Measurements from ENCODE around the gene CBFA2T3. TPM values are rescaled to one million over a fixed set of nuclear protein-coding genes. Genes with fewer than 3 reads are reported as not detected.
"Not testable (repeated sequence)": the region's sequence is repeated elsewhere in the genome, so short reads cannot be mapped to it uniquely, and the experiment has no call there.

The CBFA2T3 gene
- total RNA-seq, 1 experiment from 2014 or later = not detected

- DNase-seq (ENCODE audit: low spot score) = no peak
These were observed 85.9 kb downstream of the CBFA2T3 start for GRCh38 chr16:88891083-88891482.

DNA sequence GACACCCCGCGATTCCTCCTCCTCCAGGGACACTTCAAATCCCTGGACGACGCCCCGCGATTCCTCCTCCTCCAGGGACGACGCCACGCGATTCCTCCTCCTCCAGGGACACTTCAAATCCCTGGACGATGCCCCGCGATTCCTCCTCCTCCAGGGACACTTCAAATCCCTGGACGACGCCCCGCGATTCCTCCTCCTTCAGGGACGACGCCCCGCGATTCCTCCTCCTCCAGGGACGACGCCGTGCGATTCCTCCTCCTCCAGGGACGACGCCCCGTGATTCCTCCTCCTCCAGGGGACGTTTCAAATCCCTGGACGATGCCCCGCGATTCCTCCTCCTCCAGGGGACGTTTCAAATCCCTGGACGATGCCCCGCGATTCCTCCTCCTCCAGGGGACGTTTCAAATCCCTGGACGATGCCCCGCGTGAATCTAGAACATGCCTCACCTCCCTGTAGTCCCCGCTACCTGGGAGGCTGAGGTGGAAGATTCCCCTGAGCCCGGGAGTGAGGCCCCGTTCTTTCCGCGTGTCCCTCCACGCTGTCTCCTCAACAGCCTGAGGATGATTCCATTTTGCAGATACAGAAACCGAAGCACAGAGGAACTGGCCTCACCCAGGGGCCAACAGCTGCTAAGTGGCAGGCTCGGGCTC is 87.2 kb downstream of the CBFA2T3 start:
- DNase-seq (ENCODE audit: low spot score) = not testable (repeated sequence)

- no peak for DNase-seq (ENCODE audit: low spot score)
These were observed 88.3 kb downstream of the CBFA2T3 start for GRCh38 chr16:88888461-88889387.

DNA sequence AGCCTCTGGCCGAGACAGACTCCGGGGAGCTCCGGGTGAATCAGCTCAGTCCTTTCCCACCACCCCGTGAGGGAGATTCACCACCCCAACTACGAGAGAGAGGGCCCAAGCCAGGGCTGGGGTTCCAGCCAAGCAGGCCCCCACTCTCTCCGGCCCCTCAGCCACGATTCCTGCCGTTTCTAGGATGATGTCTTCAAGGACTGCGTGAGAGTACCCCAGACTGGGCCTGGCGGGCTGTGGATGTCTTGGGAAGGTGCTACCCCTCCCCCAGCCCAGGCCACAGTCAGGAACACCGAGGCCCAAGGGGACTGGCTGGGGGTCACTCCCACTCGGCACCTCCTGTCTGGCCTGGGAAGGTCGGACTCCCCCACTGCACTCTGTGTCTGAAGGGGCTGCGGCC is 89.0 kb downstream of the CBFA2T3 start:
- no peak for DNase-seq (ENCODE audit: low spot score)

- no peak for DNase-seq (ENCODE audit: low spot score)
These were observed 90.0 kb downstream of the CBFA2T3 start for GRCh38 chr16:88886845-88887521.

DNA sequence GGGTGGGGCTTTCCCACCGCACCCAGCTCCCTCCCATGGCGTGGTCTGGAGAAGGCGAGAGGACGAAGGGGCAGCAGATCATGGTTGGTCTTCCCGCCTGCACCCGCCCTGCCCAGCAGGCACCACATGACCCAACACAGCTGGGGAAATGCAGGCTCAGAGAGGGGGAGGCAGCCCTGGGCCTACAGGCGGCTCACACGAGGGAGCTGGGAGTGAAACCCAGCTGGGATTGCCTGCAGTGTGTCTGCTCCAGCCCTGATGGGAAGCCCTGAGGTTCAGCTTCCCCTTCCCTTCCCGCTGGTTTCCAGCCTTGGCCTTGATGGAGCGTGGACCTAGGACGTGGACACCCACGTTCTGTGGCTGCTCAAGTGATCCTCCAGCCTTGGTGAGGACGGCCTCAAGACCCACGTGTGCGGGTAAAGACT is 90.6 kb downstream of the CBFA2T3 start:
- no peak for DNase-seq (ENCODE audit: low spot score)

DNA sequence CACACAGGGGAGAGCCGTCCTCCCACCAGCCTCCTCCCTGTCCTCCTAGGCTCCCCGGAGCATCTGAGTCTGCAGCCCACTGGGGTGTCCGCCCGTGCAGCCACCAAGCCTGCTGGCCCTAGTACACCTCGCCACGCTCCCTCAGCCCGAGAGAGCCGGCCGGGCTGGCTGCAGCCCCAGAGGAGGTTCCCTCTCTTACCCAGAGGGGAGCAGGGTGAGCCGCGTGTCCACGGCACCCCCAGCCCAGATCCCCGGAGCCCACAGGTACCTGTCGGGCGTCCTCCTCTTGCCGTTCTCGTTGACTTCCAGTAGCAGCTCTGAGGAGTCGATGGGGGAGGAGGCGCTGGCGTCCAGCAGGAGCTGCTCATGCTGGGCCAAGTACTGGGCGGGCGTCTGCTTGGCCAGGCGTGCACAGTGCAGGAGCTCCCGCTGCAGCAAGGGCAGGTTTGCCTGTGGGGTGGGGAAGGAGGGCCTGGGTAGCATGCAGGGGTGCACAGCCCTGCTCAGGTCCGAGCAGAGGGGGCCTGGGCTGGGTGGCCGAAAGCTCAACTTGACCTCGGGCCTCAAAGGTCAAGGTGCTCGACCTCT is 91.2 kb downstream of the CBFA2T3 start:
- no peak for DNase-seq (ENCODE audit: low spot score)

DNA sequence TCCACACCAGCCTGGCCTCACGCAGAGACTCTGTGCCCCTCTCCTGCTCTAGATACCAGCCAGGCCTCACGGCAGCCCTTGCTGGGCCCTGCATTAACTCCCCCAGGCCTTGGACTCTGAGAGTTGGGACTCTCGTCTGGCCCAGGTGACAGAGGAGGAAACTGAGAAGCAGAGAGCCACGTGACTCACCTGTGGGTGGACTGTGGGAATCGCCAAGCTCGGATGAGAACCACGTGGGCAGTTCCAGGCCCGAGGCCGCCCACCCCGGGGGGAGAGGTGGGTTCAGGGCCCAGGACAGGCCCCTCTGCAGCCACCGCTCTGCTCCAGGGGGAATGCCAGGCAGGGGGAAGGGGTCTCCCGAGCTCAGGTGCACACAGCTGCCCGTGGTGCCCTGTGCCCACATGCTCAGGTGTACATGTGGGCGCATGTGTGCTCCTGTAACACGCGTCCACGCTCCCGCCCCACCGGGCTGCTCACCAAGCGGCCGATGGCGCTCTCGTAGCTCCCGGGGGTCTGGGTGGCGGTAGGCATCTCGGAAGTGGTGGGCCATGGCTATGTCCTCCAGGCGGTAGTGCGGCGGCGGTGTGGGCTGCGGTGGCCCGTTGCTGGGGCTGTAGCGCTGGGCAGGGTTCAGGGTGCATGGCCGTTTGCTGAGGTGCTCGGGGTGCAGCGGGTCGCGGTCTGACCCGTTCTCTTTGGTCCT is 92.3 kb downstream of the CBFA2T3 start:
- no peak for DNase-seq (ENCODE audit: low spot score)

DNA sequence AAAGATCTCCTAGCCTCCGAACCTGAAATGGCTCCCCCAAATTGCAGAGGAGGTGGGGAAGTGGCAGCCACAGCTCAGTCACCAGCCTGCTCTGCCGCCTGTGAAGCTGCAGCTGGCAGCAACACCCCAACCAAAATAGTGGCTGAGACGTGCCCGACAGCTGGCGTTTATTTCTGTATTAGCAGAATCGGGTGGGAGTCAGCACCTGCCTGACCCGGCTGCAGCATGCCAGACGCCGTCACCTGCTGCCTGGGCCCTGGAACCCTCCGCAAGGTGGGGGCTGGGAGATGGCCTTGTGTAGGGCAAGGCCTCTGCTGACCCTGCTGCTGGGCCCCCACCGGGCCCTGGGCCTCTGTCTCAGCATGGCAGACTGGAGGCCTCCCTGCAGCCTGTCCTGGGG is 93.1 kb downstream of the CBFA2T3 start:
- no peak for DNase-seq (ENCODE audit: low spot score)

DNA sequence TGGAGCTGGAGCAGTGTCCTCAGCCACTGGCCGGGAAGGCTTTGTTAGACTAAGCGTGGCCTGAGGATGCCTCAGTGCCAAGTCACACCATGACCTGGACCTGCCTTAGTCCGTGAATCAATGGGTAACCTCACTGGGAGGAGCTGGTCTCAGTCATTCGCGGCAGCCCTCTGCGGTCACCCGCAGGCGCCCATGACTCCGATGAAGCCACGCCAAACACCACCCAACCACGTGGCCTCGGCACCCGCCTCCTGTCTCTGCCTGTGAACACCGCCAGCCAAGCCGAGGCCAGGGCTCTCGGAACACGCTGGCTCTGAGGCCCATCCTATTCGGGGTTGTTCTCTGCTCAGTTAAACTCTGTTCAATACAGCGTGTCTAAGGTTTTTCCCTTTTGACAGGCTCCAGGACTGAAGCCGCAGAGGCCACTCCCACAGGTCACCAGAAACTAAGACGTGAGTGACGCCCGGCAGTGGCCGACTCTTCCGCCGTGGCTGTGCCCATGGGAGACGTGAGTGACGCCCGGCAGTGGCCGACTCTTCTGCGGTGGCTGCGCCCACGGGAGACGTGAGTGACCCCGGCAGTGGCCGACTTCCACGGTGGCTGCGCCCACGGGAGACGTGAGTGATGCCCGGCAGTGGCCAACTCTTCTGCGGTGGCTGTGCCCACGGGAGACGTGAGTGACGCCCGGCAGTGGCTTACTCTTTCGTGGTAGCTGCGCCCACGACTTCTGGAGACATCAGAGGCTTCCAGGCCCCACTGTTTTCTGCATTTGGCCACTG is 93.7 kb downstream of the CBFA2T3 start:
- no peak for DNase-seq (ENCODE audit: low spot score)

GRCh38 chr16:88882358-88883030 is 94.5 kb downstream of the CBFA2T3 start:
- DNase-seq (ENCODE audit: low spot score) = no peak

GRCh38 chr16:88881675-88882357 is 95.2 kb downstream of the CBFA2T3 start:
- no peak for DNase-seq (ENCODE audit: low spot score)

DNA sequence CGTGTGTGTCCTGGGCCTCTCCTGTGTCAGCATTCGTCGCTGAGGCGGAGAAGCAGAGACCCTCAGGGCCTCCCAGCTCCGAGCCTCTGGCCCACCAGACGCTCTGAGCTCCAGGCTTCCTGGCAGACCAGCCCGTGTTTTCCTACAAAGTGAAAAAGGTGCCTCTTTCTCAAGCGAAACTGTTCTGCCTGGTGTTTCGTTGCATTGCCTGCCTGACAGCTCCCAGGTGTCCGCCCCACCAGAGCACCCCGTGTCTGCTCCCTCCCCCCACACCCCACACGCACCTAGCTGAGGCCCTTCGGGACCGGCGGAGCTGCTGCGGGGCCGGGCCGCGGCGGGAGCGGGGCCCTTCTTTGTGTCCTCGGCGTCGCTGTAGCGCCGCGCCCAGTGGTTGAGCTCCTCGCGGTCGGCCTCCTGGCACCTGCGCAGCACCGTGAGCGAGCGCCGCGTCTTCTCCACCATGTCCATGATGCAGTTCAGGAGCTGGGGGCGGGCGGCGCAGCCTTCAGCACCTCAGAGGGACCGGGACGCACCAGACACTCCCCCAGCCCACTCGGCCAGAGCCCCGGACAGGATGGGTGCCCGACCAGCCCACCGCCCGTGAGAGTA is 95.9 kb downstream of the CBFA2T3 start:
- DNase-seq (ENCODE audit: low spot score) = no peak

GRCh38 chr16:88880226-88881006 is 96.6 kb downstream of the CBFA2T3 start:
- DNase-seq (ENCODE audit: low spot score) = no peak

DNA sequence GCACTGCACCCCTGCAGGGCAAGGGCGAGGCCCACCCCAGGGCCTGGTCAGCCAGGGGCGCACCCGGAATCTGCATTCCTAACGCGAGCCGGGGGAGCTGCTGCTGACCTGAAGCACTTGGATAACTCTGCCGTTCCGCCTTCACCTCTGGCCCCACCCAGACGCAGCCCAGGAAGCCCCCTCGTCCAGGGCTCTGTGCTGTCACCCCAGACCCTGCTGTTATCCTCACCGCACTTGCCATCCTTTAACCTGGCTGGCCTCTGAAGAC is 97.3 kb downstream of the CBFA2T3 start:
- DNase-seq (ENCODE audit: low spot score) = no peak

- no peak for DNase-seq (ENCODE audit: low spot score)
These were observed 97.8 kb downstream of the CBFA2T3 start for GRCh38 chr16:88878967-88879787.

DNA sequence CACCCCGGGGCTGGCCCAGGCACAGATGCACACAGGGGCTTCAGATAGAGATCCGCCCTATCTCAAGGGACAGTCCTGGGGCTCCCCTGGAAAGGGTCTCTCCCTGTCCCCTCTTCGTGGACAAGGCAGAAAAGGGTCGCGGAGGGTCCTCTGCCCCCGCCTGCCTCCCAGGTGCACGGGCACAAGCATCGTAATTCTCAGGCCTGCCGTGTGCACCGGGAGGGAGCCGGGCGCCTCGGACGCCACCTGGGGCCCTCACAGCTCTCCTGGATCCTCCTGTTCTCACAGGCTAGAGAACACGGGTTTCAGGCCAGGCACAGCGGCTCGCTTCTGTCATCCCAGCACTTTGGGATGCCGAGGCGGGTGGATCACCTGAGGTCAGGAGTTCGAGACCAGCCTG is 98.7 kb downstream of the CBFA2T3 start:
- no peak for DNase-seq (ENCODE audit: low spot score)
